K562 (cell line): ENCODE results near the gene IPO8. TPM values are rescaled to one million over a fixed set of nuclear protein-coding genes. Genes with fewer than 3 reads are reported as not detected.

ENCODE experiments used
- ATAC-seq: fragments of 200-7000 bp; cut with Tn5 transposase; 3 replicates; pipeline ENCODE4 v1.9.1; 2020; ENCODE audit warnings: moderate library complexity
- BruUV-seq: library from RNA; stranded (reverse); fragments of 400-500 nt; replicated peaks from 2 replicates; lab custom pipeline; 2021; lab: Mats Ljungman, UMichigan
- CTCF ChIA-PET: fragments of 300-600 bp; formaldehyde crosslinking; extraction: SDS; loops from one replicate; lab custom pipeline; 2021; ENCODE audit warnings: low intra/inter-chr PET ratio; lab: Yijun Ruan, JAX
- POLR2A ChIA-PET: fragments of 300-600, 350-650 bp; sonication (Branson Sonifier 250); formaldehyde crosslinking; extraction: SDS; loops from one replicate; lab custom pipeline; 2021; ENCODE audit warnings: antibody characterized with exemption, inconsistent platforms; lab: Yijun Ruan, JAX
- DNase-seq, 4 experiments: peaks; one replicate each; pipeline versions ENCODE4 v3.0.0 to v3.0.0-alpha.2; 2011 to 2018; ENCODE audit warnings: low spot score in 3 of 4, mixed read lengths in 3 of 4; ENCODE audit errors: extremely low read depth in 1 of 4
- FAIRE-seq: peaks from 2 replicates; lab custom pipeline; 2011; peaks lifted over from hg19 to GRCh38; lab: Jason Lieb, UNC
- H2AFZ ChIP-seq: 2 replicates; pipeline ENCODE4 v1.6.0; 2011; ENCODE audit warnings: low read depth, low read length, control low read depth, inconsistent platforms
- H3K27ac ChIP-seq: fragments of 200-600 bp; 3 replicates; pipeline ENCODE4 v1.8.0; 2011; ENCODE audit warnings: low read depth, mild to moderate bottlenecking, control low read depth, inconsistent platforms, low read length, moderate library complexity, mixed read lengths; ENCODE audit errors: extremely low read depth
- H3K27me3 ChIP-seq, 2 experiments: fragments of 300-600 bp in 1 of 2; 2 replicates in 1 of 2; 3 replicates in 1 of 2; pipeline versions ENCODE4 v1.6.0 to v1.8.0; 2011; ENCODE audit warnings: inconsistent platforms in 2 of 2, low read length in 2 of 2, mild to moderate bottlenecking in 1 of 2, mixed read lengths in 1 of 2, moderate library complexity in 1 of 2; ENCODE audit not compliant: control insufficient read depth in 2 of 2, insufficient read depth in 2 of 2
- H3K36me3 ChIP-seq: fragments of 300-600 bp; 3 replicates; pipeline ENCODE4 v1.8.0; 2011; ENCODE audit warnings: mild to moderate bottlenecking, low read length, inconsistent platforms; ENCODE audit not compliant: control insufficient read depth, insufficient read depth
- H3K4me1 ChIP-seq, 2 experiments: fragments of 200-600 bp in 1 of 2; replicated peaks in 1 of 2; 2 replicates in 1 of 2; 3 replicates in 1 of 2; pipeline versions ENCODE4 v1.5.1 to v1.8.0; 2011; ENCODE audit warnings: inconsistent platforms in 2 of 2, low read length in 2 of 2, mild to moderate bottlenecking in 1 of 2, mixed read lengths in 1 of 2, moderate library complexity in 1 of 2; ENCODE audit not compliant: control insufficient read depth in 2 of 2, insufficient read depth in 2 of 2
- H3K4me2 ChIP-seq: 2 replicates; pipeline ENCODE4 v1.6.1; 2011; ENCODE audit warnings: low read length, control low read depth, inconsistent platforms, mixed read lengths; ENCODE audit not compliant: insufficient read depth
- H3K4me3 ChIP-seq: fragments of 200-600 bp; sonication (generic), shearing (Covaris generic); 2 replicates; pipeline ENCODE4 v1.5.1; 2016; ENCODE audit warnings: control low read depth, inconsistent platforms
- H3K79me2 ChIP-seq: fragments of 200-600 bp; 3 replicates; pipeline ENCODE4 v1.8.0; 2011; ENCODE audit warnings: low read length, inconsistent platforms; ENCODE audit not compliant: control insufficient read depth, insufficient read depth
- H3K9ac ChIP-seq, 2 experiments: 2 replicates each; pipeline versions ENCODE4 v1.6.0 to v1.6.1; 2011; ENCODE audit warnings: low read depth in 2 of 2, low read length in 2 of 2, control low read depth in 1 of 2, inconsistent platforms in 1 of 2, mild to moderate bottlenecking in 1 of 2, mixed read lengths in 1 of 2; ENCODE audit not compliant: insufficient read depth in 1 of 2
- H3K9me1 ChIP-seq: one replicate; pipeline ENCODE4 v1.6.0; 2011; ENCODE audit warnings: inconsistent platforms, mild to moderate bottlenecking, low read length, moderate library complexity; ENCODE audit not compliant: control insufficient read depth, insufficient read depth
- H3K9me3 ChIP-seq: replicated peaks from 2 replicates; pipeline ENCODE4 v1.5.1; 2011; ENCODE audit warnings: low read depth, low read length, inconsistent platforms; ENCODE audit not compliant: control insufficient read depth, insufficient read depth
- H4K20me1 ChIP-seq: replicated peaks from 2 replicates; pipeline ENCODE4 v1.6.1; 2011; ENCODE audit warnings: low read length, inconsistent platforms, mixed read lengths; ENCODE audit not compliant: control insufficient read depth, insufficient read depth
- COPS2 ChIP-seq: fragments of 450-650 bp; conservative IDR thresholded peaks from 2 replicates; pipeline ENCODE4 v1.6.1; 2016; ENCODE audit warnings: mild to moderate bottlenecking, moderate library complexity
- ESRRA ChIP-seq: fragments of 450-650 bp; IDR thresholded peaks from 2 replicates; pipeline ENCODE4 v1.6.1; 2014; ENCODE audit warnings: low read depth, mild to moderate bottlenecking, moderate library complexity, borderline replicate concordance
- HEY1 ChIP-seq: fragments of 250-450 bp; sonication (Bioruptor Pico); IDR thresholded peaks from 2 replicates; pipeline ENCODE4 v1.5.0; 2020; ENCODE audit warnings: mild to moderate bottlenecking, moderate library complexity, borderline replicate concordance
- KLF13 ChIP-seq: fragments of 450-650 bp; IDR thresholded peaks from 2 replicates; pipeline ENCODE4 v1.6.1; 2016; ENCODE audit warnings: missing genetic modification characterization, low read depth, mild to moderate bottlenecking, missing compliant biosample characterization, moderate library complexity, borderline replicate concordance
- NBN ChIP-seq: fragments of 450-650 bp; IDR thresholded peaks from 2 replicates; pipeline ENCODE4 v1.6.1; 2016; ENCODE audit warnings: low read depth, mild to moderate bottlenecking
- NCOA1 ChIP-seq: fragments of 450-650 bp; IDR thresholded peaks from 2 replicates; pipeline ENCODE4 v1.6.1; 2016; ENCODE audit warnings: low read depth
- NUFIP1 ChIP-seq: fragments of 450-650 bp; IDR thresholded peaks from 2 replicates; pipeline ENCODE4 v1.6.1; 2018; ENCODE audit not compliant: partially characterized antibody
- PTRF ChIP-seq: fragments of 450-650 bp; IDR thresholded peaks from 2 replicates; pipeline ENCODE4 v1.6.1; 2016; ENCODE audit warnings: mild to moderate bottlenecking, missing genetic modification characterization, missing compliant biosample characterization
- XRCC3 ChIP-seq: fragments of 450-650 bp; IDR thresholded peaks from 2 replicates; pipeline ENCODE4 v1.6.1; 2017; ENCODE audit warnings: mild to moderate bottlenecking, moderate library complexity
- ZNF589 ChIP-seq: fragments of 200-800 bp; sonication (Bioruptor generic); IDR thresholded peaks from 2 replicates; pipeline ENCODE4 v1.6.1; 2016; ENCODE audit warnings: low read depth, missing genetic modification characterization, missing compliant biosample characterization
- WGBS: fragments of 100-300 bp; shearing (Covaris generic); methylation state at CpG from one replicate; pipeline ENCODE4 v1.1.6; 2016; ENCODE audit warnings: low coverage, mixed read lengths; ENCODE audit not compliant: insufficient coverage; ENCODE audit errors: missing lambda C conversion rate; 5-methylcytosine and 5-hydroxymethylcytosine counted together
- in situ Hi-C: fragments of 300-500 bp; cut with MboI; formaldehyde crosslinking; loops from 4 replicates; pipeline ENCODE4 v1.15.0; 2018; ENCODE audit warnings: inconsistent platforms, mixed read lengths
- intact Hi-C: fragments of 100-400 bp; cut with micrococcal nuclease; formaldehyde crosslinking; loops from 2 replicates; pipeline ENCODE4 v1.14.2; 2022
- polyA plus RNA-seq, 8 experiments: library from polyadenylated mRNA; depleted of rRNA in 4 of 8; stranded (reverse) in 5 of 8; unstranded in 3 of 8; fragments of >200 nt; fragmentation: Nextera tagmentation in 2 of 8; fragmentation: Illumina TruSeq in 1 of 8; extraction: Ambion mirVana in 2 of 8; extraction: Trizol in 1 of 8; gene quantifications; 2 replicates each; pipeline versions ENCODE4 v1.2.1 to v1.2.3, GENCODE V29; 2011 to 2014; ENCODE audit warnings: inconsistent platforms in 1 of 8, missing spikeins in 1 of 8
- total RNA-seq, 7 experiments: library from RNA; depleted of rRNA in 6 of 7; stranded (reverse); fragments of >200 nt in 6 of 7; fragmentation: Illumina TruSeq in 2 of 7; extraction: Trizol in 2 of 7; gene quantifications; 2 replicates each; pipeline versions ENCODE4 v1.2.1 to v1.2.3, GENCODE V29; 2011 to 2021; ENCODE audit warnings: low replicate concordance in 1 of 7
- TF ChIP-seq, protein P1 (sequence below): sonication (generic); formaldehyde crosslinking; IDR thresholded peaks from 2 replicates; pipeline ENCODE4 v1.9.0; 2022; ENCODE audit warnings: mild to moderate bottlenecking, missing genetic modification reagents

Gene IPO8
- total and polyA plus RNA-seq, 9 of the 15 experiments (the other 6 are each of a cell fraction or from before 2014, with no cell fraction given): 6.5 to 39.6 (median 24.7) TPM

DNA sequence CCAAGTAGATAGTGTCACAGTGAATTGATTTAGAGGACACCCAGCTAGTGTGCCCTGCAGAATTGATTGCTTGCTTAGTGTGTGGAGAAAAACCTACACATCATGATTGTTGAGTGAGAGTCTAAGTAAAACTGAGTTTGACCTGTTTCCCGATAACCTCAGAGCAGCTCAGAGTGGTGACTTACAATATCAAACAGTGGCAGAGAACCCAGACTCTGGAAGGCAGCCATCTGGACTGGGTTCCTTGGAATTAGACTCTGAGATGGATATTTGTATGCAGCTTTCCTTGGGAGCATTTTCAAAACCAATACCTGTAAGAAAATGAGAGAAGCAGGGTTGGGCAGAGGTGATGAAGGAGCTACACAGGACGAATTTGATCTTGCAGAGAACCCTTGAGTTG is 109.8 kb downstream of the IPO8 start:
- no peak overlapping the region for H2AFZ ChIP-seq
- H3K27ac ChIP-seq: no peak overlapping the region
- POLR2A ChIA-PET: interaction anchor here (0.6 to 0.7 kb wide), 2 partner anchors 19 to 51 kb away, joined by 3 read pairs; no protein-coding TSS in a partner anchor
- H3K9ac ChIP-seq: no peak overlapping the region
- BruUV-seq: no TSS peak
- DNase-seq (no peak), FAIRE-seq (no peak), ATAC-seq (no peak)
- TF ChIP-seq PTRF (no peak), NUFIP1 (no peak), KLF13 (no peak), COPS2 (no peak), NBN (no peak), ZNF589 (CRISPR knock-in tag) (no peak)
- TF ChIP-seq, protein P1, sequence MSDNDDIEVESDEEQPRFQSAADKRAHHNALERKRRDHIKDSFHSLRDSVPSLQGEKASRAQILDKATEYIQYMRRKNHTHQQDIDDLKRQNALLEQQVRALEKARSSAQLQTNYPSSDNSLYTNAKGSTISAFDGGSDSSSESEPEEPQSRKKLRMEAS (CRISPR knock-in tag): no peak
- no peaks in the 10 kb centered on the region for H3K36me3 ChIP-seq
- H3K9me3 ChIP-seq: no peaks in the 10 kb centered on the region
- intact Hi-C loops (no loop called here), in situ Hi-C loops (no loop called here)
- H3K79me2 ChIP-seq: no peaks in the 10 kb centered on the region
- CTCF ChIA-PET: no interaction called here
- H3K4me3 ChIP-seq: no peak overlapping the region
- H4K20me1 ChIP-seq: no peaks in the 10 kb centered on the region
- no peaks in the 10 kb centered on the region for H3K4me1 ChIP-seq
- H3K4me2 ChIP-seq: no peak overlapping the region
- WGBS: 4% methylated on average over 2 of the region's 2 CpGs
- H3K9me1 ChIP-seq: no peaks in the 10 kb centered on the region
- no peaks in the 10 kb centered on the region for H3K27me3 ChIP-seq

DNA sequence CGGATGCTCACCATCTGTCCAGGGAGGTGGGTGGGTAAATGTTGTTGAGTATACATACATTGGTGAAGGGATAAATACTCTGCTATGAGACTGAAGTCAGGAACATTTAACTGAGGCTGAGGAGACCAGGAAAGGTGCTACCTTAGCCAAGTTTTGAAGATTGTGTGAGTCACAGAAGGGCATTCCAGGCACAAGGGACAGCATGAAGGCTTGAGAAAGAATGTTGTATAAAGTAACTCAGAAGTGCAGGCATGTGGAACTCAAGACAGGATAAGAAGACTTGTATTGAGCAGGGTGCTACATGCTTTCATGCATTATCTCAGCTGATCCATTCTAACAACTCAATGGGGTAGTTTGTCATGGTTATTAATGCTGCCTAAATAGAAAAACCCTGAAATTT is 112.7 kb downstream of the IPO8 start:
- in situ Hi-C loops: no loop called here
- 9% methylated on average over 1 of the region's 1 CpG for WGBS
- Histone ChIP-seq H4K20me1 (no peaks in the 10 kb centered on the region), H2AFZ (no peak overlapping the region), H3K9me1 (no peaks in the 10 kb centered on the region), H3K79me2 (no peaks in the 10 kb centered on the region), H3K4me1 (no peaks in the 10 kb centered on the region), H3K4me3 (no peak overlapping the region), H3K36me3 (no peaks in the 10 kb centered on the region), H3K27me3 (no peaks in the 10 kb centered on the region), H3K27ac (no peak overlapping the region), H3K9ac (no peak overlapping the region), H3K9me3 (no peaks in the 10 kb centered on the region), H3K4me2 (no peak overlapping the region)
- no peak for TF ChIP-seq NCOA1
- TF ChIP-seq HEY1 (CRISPR knock-in tag): no peak
- TF ChIP-seq XRCC3: no peak
- no peak for TF ChIP-seq ESRRA
- no peak for FAIRE-seq
- ChIA-PET CTCF (no interaction called here), POLR2A (no interaction called here)
- intact Hi-C loops: no loop called here
- no peak for ATAC-seq
- BruUV-seq: no TSS peak
- no peak for DNase-seq
